IMR-90 (cell line): ENCODE results near the gene KIF9. TPM values are rescaled to one million over a fixed set of nuclear protein-coding genes. Genes with fewer than 3 reads are reported as not detected.
"Not testable (repeated sequence)": the region's sequence is repeated elsewhere in the genome, so short reads cannot be mapped to it uniquely, and the experiment has no call there.

ENCODE experiments used
- ATAC-seq: fragments of 200-7000 bp; cut with Tn5 transposase; 2 replicates; pipeline ENCODE4 v1.9.1; 2020; ENCODE audit warnings: low read depth, mild to moderate bottlenecking, moderate library complexity
- BruUV-seq: library from RNA; stranded (reverse); fragments of 400-500 nt; replicated peaks from 2 replicates; lab custom pipeline; 2021; lab: Mats Ljungman, UMichigan
- CTCF ChIA-PET: fragments of 300-600 bp; formaldehyde crosslinking; extraction: SDS; loops from one replicate; lab custom pipeline; 2021; ENCODE audit warnings: antibody characterized with exemption; lab: Yijun Ruan, JAX
- POLR2A ChIA-PET: fragments of 300-600 bp; sonication (Branson Sonifier 250); formaldehyde crosslinking; loops from one replicate; lab custom pipeline; 2022; ENCODE audit warnings: antibody characterized with exemption; ENCODE audit not compliant: unreplicated experiment; lab: Charles Lee
- DNase-seq: peaks from one replicate; pipeline ENCODE4 v3.0.0; 2013
- H2AFZ ChIP-seq: replicated peaks from 2 replicates; pipeline ENCODE3; 2013; ENCODE audit warnings: low read length, mild to moderate bottlenecking; ENCODE audit not compliant: poor library complexity
- H2AK5ac ChIP-seq: 2 replicates; pipeline ENCODE4 v1.6.1; 2013; ENCODE audit warnings: low read depth, low read length, inconsistent platforms
- H2AK9ac ChIP-seq: replicated peaks from 2 replicates; pipeline ENCODE3; 2013; ENCODE audit warnings: mild to moderate bottlenecking, low read depth, low read length, moderate library complexity; ENCODE audit not compliant: poor library complexity
- H2BK120ac ChIP-seq: 2 replicates; pipeline ENCODE4 v1.6.1; 2013; ENCODE audit warnings: low read depth, low read length, inconsistent platforms
- H2BK15ac ChIP-seq: 3 replicates; pipeline ENCODE4 v1.6.1; 2013; ENCODE audit warnings: low read depth, low read length, inconsistent platforms
- H2BK20ac ChIP-seq: 2 replicates; pipeline ENCODE4 v1.6.1; 2013; ENCODE audit warnings: low read depth, mild to moderate bottlenecking, inconsistent platforms, low read length, moderate library complexity
- H2BK5ac ChIP-seq: 2 replicates; pipeline ENCODE4 v1.6.1; 2013; ENCODE audit warnings: mild to moderate bottlenecking, low read depth, low read length, inconsistent platforms; ENCODE audit not compliant: poor library complexity, severe bottlenecking
- H3K14ac ChIP-seq: replicated peaks from 2 replicates; pipeline ENCODE4 v1.6.1; 2013; ENCODE audit warnings: low read depth, low read length, inconsistent platforms
- H3K18ac ChIP-seq: 2 replicates; pipeline ENCODE4 v1.6.1; 2013; ENCODE audit warnings: low read depth, low read length, control low read depth
- H3K23ac ChIP-seq: 2 replicates; pipeline ENCODE4 v1.6.1; 2013; ENCODE audit warnings: low read depth, low read length, inconsistent platforms
- H3K27ac ChIP-seq: 2 replicates; pipeline ENCODE4 v1.5.1; 2013; ENCODE audit warnings: mild to moderate bottlenecking, control low read depth, low read length; ENCODE audit not compliant: insufficient read depth
- H3K27me3 ChIP-seq: 2 replicates; pipeline ENCODE4 v1.6.1; 2013; ENCODE audit warnings: low read length; ENCODE audit not compliant: control insufficient read depth, insufficient read depth
- H3K36me3 ChIP-seq: 2 replicates; pipeline ENCODE4 v1.6.1; 2013; ENCODE audit warnings: low read length, mixed read lengths; ENCODE audit not compliant: control insufficient read depth, insufficient read depth
- H3K4ac ChIP-seq: 2 replicates; pipeline ENCODE4 v1.6.1; 2013; ENCODE audit warnings: low read depth, low read length, inconsistent platforms
- H3K4me1 ChIP-seq: 2 replicates; pipeline ENCODE4 v1.6.1; 2013; ENCODE audit warnings: low read length, mixed read lengths; ENCODE audit not compliant: control insufficient read depth, insufficient read depth
- H3K4me2 ChIP-seq: 2 replicates; pipeline ENCODE4 v1.6.1; 2013; ENCODE audit warnings: low read depth, mild to moderate bottlenecking, control low read depth, low read length, moderate library complexity
- H3K4me3 ChIP-seq: 2 replicates; pipeline ENCODE4 v1.5.1; 2013; ENCODE audit warnings: low read depth, mild to moderate bottlenecking, control low read depth, low read length, moderate library complexity; ENCODE audit not compliant: insufficient read depth
- H3K56ac ChIP-seq: 2 replicates; pipeline ENCODE4 v1.6.1; 2013; ENCODE audit warnings: low read length, inconsistent platforms; ENCODE audit not compliant: insufficient read depth; ENCODE audit errors: extremely low read depth
- H3K79me1 ChIP-seq, 2 experiments: 2 replicates each; pipeline ENCODE4 v1.6.1; 2013; ENCODE audit warnings: low read length in 2 of 2, inconsistent platforms in 1 of 2, low read depth in 1 of 2
- H3K9ac ChIP-seq: 2 replicates; pipeline ENCODE4 v1.6.1; 2013; ENCODE audit warnings: low read depth, low read length, control low read depth
- H3K9me1 ChIP-seq: 2 replicates; pipeline ENCODE4 v1.6.1; 2013; ENCODE audit warnings: low read length, inconsistent platforms; ENCODE audit not compliant: insufficient read depth
- H3K9me3 ChIP-seq: 2 replicates; pipeline ENCODE4 v1.6.1; 2013; ENCODE audit warnings: low read length; ENCODE audit not compliant: control insufficient read depth, insufficient read depth
- H4K20me1 ChIP-seq: 2 replicates; pipeline ENCODE4 v1.6.1; 2013; ENCODE audit warnings: low read length, inconsistent platforms; ENCODE audit not compliant: insufficient read depth
- H4K5ac ChIP-seq: 2 replicates; pipeline ENCODE4 v1.6.1; 2013; ENCODE audit warnings: mild to moderate bottlenecking, low read depth, low read length, control low read depth
- H4K8ac ChIP-seq, 2 experiments: 2 replicates each; pipeline ENCODE4 v1.6.1; 2013; ENCODE audit warnings: low read depth in 2 of 2, low read length in 2 of 2, control low read depth in 1 of 2, inconsistent platforms in 1 of 2
- H4K91ac ChIP-seq: 2 replicates; pipeline ENCODE4 v1.6.1; 2013; ENCODE audit warnings: low read depth, low read length, inconsistent platforms; ENCODE audit not compliant: insufficient read depth
- ELK1 ChIP-seq: fragments of 150-350 bp; IDR thresholded peaks from 2 replicates; pipeline ENCODE4 v1.6.1; 2016; ENCODE audit warnings: low read depth, mild to moderate bottlenecking, low read length, moderate library complexity, borderline replicate concordance
- FOS ChIP-seq: fragments of 150-350 bp; IDR thresholded peaks from 2 replicates; pipeline ENCODE4 v1.6.1; 2016; ENCODE audit warnings: low read depth, low read length
- MAZ ChIP-seq: IDR thresholded peaks from 2 replicates; pipeline ENCODE4 v1.6.1; 2012; ENCODE audit warnings: low read depth, mild to moderate bottlenecking, low read length, improper control_type of control experiment, moderate library complexity, borderline replicate concordance
- NFE2L2 ChIP-seq: fragments of 150-350 bp; IDR thresholded peaks from 2 replicates; pipeline ENCODE4 v1.6.1; 2016; ENCODE audit warnings: low read depth, mild to moderate bottlenecking, low read length
- POLR2A ChIP-seq: IDR thresholded peaks from 2 replicates; pipeline ENCODE4 v1.6.1; 2012; ENCODE audit warnings: mild to moderate bottlenecking, low read depth, low read length
- RAD21 ChIP-seq: IDR thresholded peaks from 2 replicates; pipeline ENCODE4 v1.6.1; 2012; ENCODE audit warnings: low read length, improper control_type of control experiment
- RFX5 ChIP-seq: IDR thresholded peaks from 2 replicates; pipeline ENCODE4 v1.8.0; 2012; ENCODE audit warnings: low read depth, mild to moderate bottlenecking, low read length, moderate library complexity
- SMC3 ChIP-seq: fragments of 150-350 bp; IDR thresholded peaks from 2 replicates; pipeline ENCODE4 v1.6.1; 2016; ENCODE audit warnings: low read depth, mild to moderate bottlenecking, antibody characterized with exemption, low read length, moderate library complexity
- WGBS, 2 experiments: methylation state at CpG; one replicate each; pipeline versions ENCODE4 v1.1.5 to v1.1.7; 2013; ENCODE audit warnings: missing lambda C conversion rate in 2 of 2; ENCODE audit not compliant: insufficient read length in 1 of 2; ENCODE audit errors: extremely low coverage in 2 of 2; 5-methylcytosine and 5-hydroxymethylcytosine counted together
- dilution Hi-C: fragments of 300-500 bp; cut with HindIII; formaldehyde crosslinking; loops from one replicate; pipeline ENCODE4 v1.14.3; 2018; ENCODE audit warnings: low sequenced_read_pairs; ENCODE audit not compliant: unreplicated experiment
- in situ Hi-C: fragments of 300-500 bp; cut with MboI; formaldehyde crosslinking; loops from 3 replicates; pipeline ENCODE4 v1.14.3; 2019; ENCODE audit warnings: low sequenced_read_pairs, inconsistent platforms, mixed read lengths
- intact Hi-C: fragments of 100-400 bp; cut with micrococcal nuclease; formaldehyde crosslinking; loops from 2 replicates; pipeline ENCODE4 v1.10.0; 2022
- polyA plus RNA-seq, 3 experiments: library from polyadenylated mRNA; depleted of rRNA; stranded (reverse); fragments of >200 nt; gene quantifications; 2 replicates each; pipeline ENCODE4 v1.2.3, GENCODE V29; 2012; ENCODE audit warnings: low replicate concordance in 1 of 3
- total RNA-seq: library from RNA; depleted of rRNA; stranded (reverse); fragments of >200 nt; gene quantifications from 2 replicates; pipeline ENCODE4 v1.2.3, GENCODE V29; 2012

Gene KIF9
- total and polyA plus RNA-seq, 2 of the 4 experiments (the other 2 are of a cell fraction) = 1.8 to 5.0 TPM

GRCh38 chr3:47318916-47319315, 36.3 kb upstream of the KIF9 start:
- intact Hi-C loops (loop anchor here (5.0 kb wide), 1 partner anchor 282 kb away; no protein-coding TSS in a partner anchor), in situ Hi-C loops (no loop called here), dilution Hi-C loops (no loop called here)
- peak overlapping the region; percentile 35; the same call in 1 of the 2 replicates for H2BK20ac ChIP-seq
- H2AFZ ChIP-seq = no peak overlapping the region
- H2BK120ac ChIP-seq = peak overlapping the region; percentile 56
- H3K9me3 ChIP-seq = no peaks in the 10 kb centered on the region
- peak overlapping the region; percentile 49; the same call in 1 of the 2 replicates for H3K23ac ChIP-seq
- H3K4ac ChIP-seq = peak overlapping the region; percentile 43
- H3K79me1 ChIP-seq = peaks cover 19 to 47% of the 10 kb centered on the region in 2 experiments
- peak overlapping the region; percentile 68 for H3K4me2 ChIP-seq
- peaks cover 19% of the 10 kb centered on the region; the same call in 1 of the 2 replicates for H3K9me1 ChIP-seq
- peak; percentile 28 for DNase-seq
- ChIA-PET POLR2A (no interaction called here), CTCF (no interaction called here)
- H2BK15ac ChIP-seq = no peak overlapping the region
- no peak overlapping the region for H2AK9ac ChIP-seq
- peak overlapping the region; percentile 68 for H3K14ac ChIP-seq
- H4K8ac ChIP-seq = peak overlapping the region in 1 of 2 experiments; percentile 71; a peak in 3 of 4 replicates
- peaks cover 6% of the 10 kb centered on the region; the same call in 1 of the 2 replicates for H4K20me1 ChIP-seq
- no peak overlapping the region; the same call in 1 of the 2 replicates for H2AK5ac ChIP-seq
- H3K18ac ChIP-seq = peak overlapping the region; percentile 78
- TF ChIP-seq MAZ (no peak), ELK1 (no peak), SMC3 (no peak), FOS (no peak), POLR2A (no peak), NFE2L2 (no peak), RFX5 (no peak), RAD21 (no peak)
- no TSS peak for BruUV-seq
- ATAC-seq = peak; percentile 83
- H3K36me3 ChIP-seq = peaks cover 13% of the 10 kb centered on the region
- peak overlapping the region; percentile 57 for H4K5ac ChIP-seq
- 0 out of 2 replicates have a peak overlapping the region, but pooled peaks have one; percentile 10 for H4K91ac ChIP-seq
- H3K56ac ChIP-seq = no peak overlapping the region
- peak overlapping the region; percentile 74 for H2BK5ac ChIP-seq
- H3K9ac ChIP-seq = no peak overlapping the region
- peak overlapping the region; percentile 75; the same call in 1 of the 2 replicates for H3K27ac ChIP-seq
- no peaks in the 10 kb centered on the region for H3K27me3 ChIP-seq
- H3K4me3 ChIP-seq = no peak overlapping the region
- H3K4me1 ChIP-seq = peaks cover 23% of the 10 kb centered on the region
- WGBS, 2 experiments = no CpG with 5 or more reads among the region's 1 CpG

- H2BK15ac ChIP-seq, H3K4me3 ChIP-seq, H4K20me1 ChIP-seq, ATAC-seq, H2BK120ac ChIP-seq, in situ Hi-C loops, H2AK5ac ChIP-seq, H4K8ac ChIP-seq, dilution Hi-C loops, H4K91ac ChIP-seq, H3K27me3 ChIP-seq, H3K23ac ChIP-seq, H2BK20ac ChIP-seq, CTCF ChIA-PET, H2AFZ ChIP-seq, H3K56ac ChIP-seq, POLR2A ChIA-PET, H3K9me3 ChIP-seq, H3K18ac ChIP-seq, H3K14ac ChIP-seq, H3K36me3 ChIP-seq, H3K4ac ChIP-seq, H3K27ac ChIP-seq, H2AK9ac ChIP-seq, H4K5ac ChIP-seq, H3K4me2 ChIP-seq, BruUV-seq, H3K9ac ChIP-seq, H2BK5ac ChIP-seq: not testable (repeated sequence)
- peaks cover 18 to 49% of the 10 kb centered on the region in 2 experiments for H3K79me1 ChIP-seq
- H3K4me1 ChIP-seq = peaks cover 13% of the 10 kb centered on the region
- H3K9me1 ChIP-seq = peaks cover 11% of the 10 kb centered on the region; the same call in 1 of the 2 replicates
- peak; percentile 25 for DNase-seq
- intact Hi-C loops = loop anchor here (5.0 kb wide), 1 partner anchor 279 kb away; no protein-coding TSS in a partner anchor
- WGBS, 2 experiments = no CpG with 5 or more reads among the region's 1 CpG
These were observed 33.6 kb upstream of the KIF9 start for GRCh38 chr3:47316151-47316550.
